Thyroid gland (tissue), 4 donors: ENCODE data around the gene FBXL7. TPM values are rescaled to one million over a fixed set of nuclear protein-coding genes. Genes with fewer than 3 reads are reported as not detected.

Experiments
- DNase-seq, 2 donors: peaks; one replicate each; pipeline ENCODE4 v3.0.0-alpha.2; 2019
- H3K27ac ChIP-seq, 3 donors: fragments of 200-600 bp; sonication (generic); 1 replicate in 2 of 3; 2 replicates in 1 of 3; pipeline ENCODE4 v1.5.1; 2016 to 2019; ENCODE audit warnings: mild to moderate bottlenecking in 1 of 3, moderate library complexity in 1 of 3
- H3K27me3 ChIP-seq: fragments of 200-600 bp; sonication (generic); one replicate; pipeline ENCODE4 v1.5.1; 2019
- H3K36me3 ChIP-seq, 2 donors: fragments of 200-600 bp; sonication (generic); one replicate each; pipeline ENCODE4 v1.5.1; 2016 to 2019
- H3K4me1 ChIP-seq, 2 donors: fragments of 200-600 bp; sonication (generic); one replicate each; pipeline ENCODE4 v1.5.1; 2017 to 2019
- H3K4me3 ChIP-seq, 3 donors: fragments of 200-600 bp; sonication (generic); replicated peaks in 1 of 3; 1 replicate in 2 of 3; 2 replicates in 1 of 3; pipeline ENCODE4 v1.5.1; 2016; ENCODE audit warnings: mild to moderate bottlenecking in 1 of 3
- H3K9me3 ChIP-seq: fragments of 200-600 bp; sonication (generic); one replicate; pipeline ENCODE4 v1.5.1; 2017
- POLR2A ChIP-seq, 2 donors: fragments of 450-650 bp; IDR thresholded peaks; one replicate each; pipeline ENCODE4 v1.6.1; 2017; ENCODE audit warnings: antibody characterized with exemption in 2 of 2, mild to moderate bottlenecking in 2 of 2, moderate library complexity in 1 of 2
- WGBS, 2 donors: methylation state at CpG; one replicate each; pipeline ENCODE4 v1.1.5; 2017; 5-methylcytosine and 5-hydroxymethylcytosine counted together
- intact Hi-C: fragments of 100-400 bp; cut with DNase I; formaldehyde crosslinking; loops from one replicate; pipeline ENCODE4 v1.15.1; 2023
- total RNA-seq, 4 donors: library from RNA; depleted of rRNA; stranded (reverse); fragments of >200 nt; gene quantifications; one replicate each; pipeline ENCODE4 v1.2.3, GENCODE V29; 2016
- TF ChIP-seq, protein P1 (sequence below), 6 experiments: fragments of 200-600 bp in 3 of 6; fragments of 450-650 bp in 3 of 6; sonication (generic) in 3 of 6; IDR thresholded peaks; one replicate each; pipeline ENCODE4 v1.5.1; 2016 to 2019; ENCODE audit warnings: antibody characterized with exemption in 6 of 6, mild to moderate bottlenecking in 2 of 6, inconsistent platforms in 1 of 6, moderate library complexity in 1 of 6

FBXL7 gene
- total RNA-seq, 4 donors from 2014 or later, result 6.4 to 11.8 (median 9.2) TPM

DNA sequence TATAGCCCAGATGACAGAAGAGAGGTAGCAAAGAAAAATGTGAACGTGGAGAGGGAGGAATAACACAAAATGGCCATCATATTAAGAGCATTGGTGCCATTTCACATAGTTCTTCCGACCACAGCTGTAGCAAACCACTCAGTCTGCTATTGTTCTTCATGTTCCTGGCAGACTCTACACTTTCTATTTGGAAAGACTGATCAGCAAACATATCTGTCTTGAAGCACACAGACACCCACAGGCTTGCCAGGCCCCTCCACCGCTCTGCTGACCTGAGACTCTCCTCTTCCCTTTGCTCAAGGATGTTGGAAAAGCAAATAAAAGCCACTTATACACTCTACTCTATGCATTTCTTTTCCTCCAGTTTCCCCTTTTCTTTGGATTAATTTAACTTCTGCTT is 298.0 kb downstream of the FBXL7 start:
- TF ChIP-seq, protein P1, sequence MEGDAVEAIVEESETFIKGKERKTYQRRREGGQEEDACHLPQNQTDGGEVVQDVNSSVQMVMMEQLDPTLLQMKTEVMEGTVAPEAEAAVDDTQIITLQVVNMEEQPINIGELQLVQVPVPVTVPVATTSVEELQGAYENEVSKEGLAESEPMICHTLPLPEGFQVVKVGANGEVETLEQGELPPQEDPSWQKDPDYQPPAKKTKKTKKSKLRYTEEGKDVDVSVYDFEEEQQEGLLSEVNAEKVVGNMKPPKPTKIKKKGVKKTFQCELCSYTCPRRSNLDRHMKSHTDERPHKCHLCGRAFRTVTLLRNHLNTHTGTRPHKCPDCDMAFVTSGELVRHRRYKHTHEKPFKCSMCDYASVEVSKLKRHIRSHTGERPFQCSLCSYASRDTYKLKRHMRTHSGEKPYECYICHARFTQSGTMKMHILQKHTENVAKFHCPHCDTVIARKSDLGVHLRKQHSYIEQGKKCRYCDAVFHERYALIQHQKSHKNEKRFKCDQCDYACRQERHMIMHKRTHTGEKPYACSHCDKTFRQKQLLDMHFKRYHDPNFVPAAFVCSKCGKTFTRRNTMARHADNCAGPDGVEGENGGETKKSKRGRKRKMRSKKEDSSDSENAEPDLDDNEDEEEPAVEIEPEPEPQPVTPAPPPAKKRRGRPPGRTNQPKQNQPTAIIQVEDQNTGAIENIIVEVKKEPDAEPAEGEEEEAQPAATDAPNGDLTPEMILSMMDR (IDR thresholded peaks at IDR 0.05), result no peak
- no peak for TF ChIP-seq POLR2A (IDR thresholded peaks at IDR 0.05)
- DNase-seq, result no peak
- Histone ChIP-seq H3K4me1 (peaks cover 0 to 4% of the 10 kb centered on the region in 2 donors), H3K27ac (no peak overlapping the region), H3K27me3 (no peaks in the 10 kb centered on the region), H3K9me3 (no peaks in the 10 kb centered on the region), H3K4me3 (no peak overlapping the region), H3K36me3 (no peaks in the 10 kb centered on the region)
- intact Hi-C loops, result no loop called here
- WGBS, 2 donors, result 28 to 35% methylated on average over 3 of the region's 3 CpGs

DNA sequence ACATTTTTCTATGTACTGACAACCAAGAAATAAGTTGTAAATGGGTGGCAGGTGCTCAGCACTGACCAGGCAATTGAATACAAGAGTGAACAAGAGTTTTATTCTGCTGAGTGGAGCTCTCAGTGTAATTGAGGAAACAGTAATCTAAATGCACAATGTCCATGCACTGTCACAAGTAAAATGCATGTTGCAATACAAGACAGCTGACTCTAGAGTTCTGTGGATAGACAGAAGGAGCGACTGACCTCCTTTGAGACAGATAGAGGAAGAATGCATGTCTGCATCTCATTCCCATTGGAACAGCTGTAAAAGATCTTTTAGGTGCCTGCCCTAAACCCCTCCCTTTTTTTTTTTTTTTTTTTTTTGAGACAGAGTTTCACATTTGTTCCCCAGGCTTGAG is 299.0 kb downstream of the FBXL7 start:
- no peak overlapping the region for H3K4me3 ChIP-seq
- 97 to 100% methylated on average over 1 of the region's 1 CpG for WGBS, 2 donors
- no peak for DNase-seq
- no peaks in the 10 kb centered on the region for H3K36me3 ChIP-seq
- peaks cover 0 to 4% of the 10 kb centered on the region in 2 donors for H3K4me1 ChIP-seq
- TF ChIP-seq, protein P1 (IDR thresholded peaks at IDR 0.05), result no peak
- no peak for TF ChIP-seq POLR2A (IDR thresholded peaks at IDR 0.05)
- no peaks in the 10 kb centered on the region for H3K27me3 ChIP-seq
- no peaks in the 10 kb centered on the region for H3K9me3 ChIP-seq
- intact Hi-C loops, result no loop called here
- no peak overlapping the region for H3K27ac ChIP-seq

DNA sequence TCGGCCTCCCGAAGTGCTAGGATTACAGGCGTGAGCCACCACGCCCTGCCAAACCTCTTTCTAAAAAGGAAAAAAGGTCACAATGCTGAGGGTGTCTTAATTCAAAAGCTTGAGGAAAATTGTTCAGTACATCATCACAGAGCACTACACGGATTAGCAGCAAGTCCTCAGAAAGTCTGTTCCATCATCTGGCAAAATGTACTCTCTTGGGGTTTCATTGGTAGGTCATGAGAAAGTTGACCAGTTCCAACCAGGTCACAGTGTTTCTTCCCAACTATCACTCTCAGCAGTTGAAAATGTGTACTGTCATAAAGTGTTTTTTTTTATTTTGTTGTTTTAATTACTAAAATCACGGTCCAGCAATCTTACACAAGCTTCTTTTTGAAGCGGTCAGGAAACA is 299.6 kb downstream of the FBXL7 start:
- H3K4me1 ChIP-seq, result peaks cover 0 to 4% of the 10 kb centered on the region in 2 donors
- no peak overlapping the region for H3K27ac ChIP-seq
- DNase-seq, result no peak
- intact Hi-C loops, result no loop called here
- 87 to 89% methylated on average over 7 of the region's 7 CpGs for WGBS, 2 donors
- no peak overlapping the region for H3K4me3 ChIP-seq
- H3K9me3 ChIP-seq, result no peaks in the 10 kb centered on the region
- no peaks in the 10 kb centered on the region for H3K27me3 ChIP-seq
- TF ChIP-seq, protein P1 (IDR thresholded peaks at IDR 0.05), result no peak
- no peak for TF ChIP-seq POLR2A (IDR thresholded peaks at IDR 0.05)
- H3K36me3 ChIP-seq, result no peaks in the 10 kb centered on the region

DNA sequence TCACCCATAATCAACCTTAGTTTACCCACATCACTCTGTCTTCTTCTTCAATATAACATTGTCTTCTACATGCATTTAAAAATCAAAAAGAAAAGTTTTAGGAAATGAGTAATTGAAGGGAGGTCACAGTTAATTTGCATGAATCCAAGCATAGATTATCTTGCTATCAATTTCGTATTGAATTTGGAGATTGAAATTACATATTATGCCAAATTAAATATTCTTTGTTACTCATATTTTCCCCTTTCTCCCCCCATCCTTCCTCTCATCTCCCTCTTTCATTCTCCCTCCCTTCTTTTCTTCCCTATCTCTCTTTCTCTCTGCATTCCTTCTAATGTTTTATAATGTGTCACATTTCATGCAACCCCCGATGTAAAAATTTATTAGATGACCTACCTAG is 303.3 kb downstream of the FBXL7 start:
- no peak for TF ChIP-seq POLR2A (IDR thresholded peaks at IDR 0.05)
- TF ChIP-seq, protein P1 (IDR thresholded peaks at IDR 0.05), result no peak
- no peaks in the 10 kb centered on the region for H3K9me3 ChIP-seq
- H3K27me3 ChIP-seq, result no peaks in the 10 kb centered on the region
- no peak overlapping the region for H3K4me3 ChIP-seq
- no peaks in the 10 kb centered on the region for H3K36me3 ChIP-seq
- WGBS, 2 donors, result 47 to 67% methylated on average over 2 of the region's 2 CpGs
- no peak overlapping the region for H3K27ac ChIP-seq
- H3K4me1 ChIP-seq, result no peaks in the 10 kb centered on the region
- no peak for DNase-seq
- intact Hi-C loops, result no loop called here

DNA sequence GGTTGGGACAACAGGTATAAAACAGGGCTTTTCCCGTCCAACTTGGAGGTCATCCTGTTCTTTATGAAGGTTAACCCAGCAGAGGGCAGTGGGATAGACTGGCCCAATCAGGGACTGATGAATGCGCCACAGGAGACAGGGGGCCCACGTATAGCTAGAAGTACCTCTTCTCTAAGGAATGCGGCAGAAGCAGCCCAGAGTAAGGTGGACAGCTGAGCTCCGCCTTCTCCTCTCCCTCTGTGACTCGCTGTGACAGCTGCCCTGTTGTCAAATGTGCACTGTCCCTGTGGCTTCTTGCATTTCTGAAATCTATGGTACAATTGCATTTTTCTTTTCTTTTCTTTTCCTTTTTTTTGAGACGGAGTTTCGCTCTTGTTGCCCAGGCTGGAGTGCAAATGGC is 306.6 kb downstream of the FBXL7 start:
- 86 to 87% methylated on average over 8 of the region's 8 CpGs for WGBS, 2 donors
- Histone ChIP-seq H3K36me3 (no peaks in the 10 kb centered on the region), H3K4me1 (no peaks in the 10 kb centered on the region), H3K9me3 (no peaks in the 10 kb centered on the region), H3K27ac (no peak overlapping the region), H3K27me3 (no peaks in the 10 kb centered on the region), H3K4me3 (no peak overlapping the region)
- TF ChIP-seq, protein P1 (IDR thresholded peaks at IDR 0.05), result no peak
- TF ChIP-seq POLR2A (IDR thresholded peaks at IDR 0.05), result no peak
- no peak for DNase-seq
- intact Hi-C loops, result no loop called here
